Dendritic cell treated with granulocyte-macrophage colony-stimulating factor and Interleukin-4, amounts not matched to agents 40 ng/mL and 50 ng/mL, for 4 days (primary cell): ENCODE results near the gene SPOPL.

Source experiments
- H3K27ac Mint-ChIP-seq: one replicate; pipeline ENCODE4 v1.8.0; 2022; ENCODE audit warnings: mild to moderate bottlenecking, mixed read lengths
- H3K27me3 Mint-ChIP-seq: one replicate; pipeline ENCODE4 v1.8.0; 2022; ENCODE audit warnings: mild to moderate bottlenecking, mixed read lengths
- H3K36me3 Mint-ChIP-seq: one replicate; pipeline ENCODE4 v1.8.0; 2022; ENCODE audit warnings: low read depth, mixed read lengths
- H3K4me1 Mint-ChIP-seq: one replicate; pipeline ENCODE4 v1.8.0; 2022; ENCODE audit warnings: low read depth, mixed read lengths
- H3K4me3 Mint-ChIP-seq: one replicate; pipeline ENCODE4 v1.8.0; 2022; ENCODE audit warnings: mild to moderate bottlenecking, moderate library complexity, mixed read lengths
- H3K9me3 Mint-ChIP-seq: one replicate; pipeline ENCODE4 v1.8.0; 2022; ENCODE audit warnings: mixed read lengths
- intact Hi-C: fragments of 100-400 bp; cut with micrococcal nuclease; formaldehyde crosslinking; loops from one replicate; pipeline ENCODE4 v1.15.0; 2022

SPOPL gene

DNA sequence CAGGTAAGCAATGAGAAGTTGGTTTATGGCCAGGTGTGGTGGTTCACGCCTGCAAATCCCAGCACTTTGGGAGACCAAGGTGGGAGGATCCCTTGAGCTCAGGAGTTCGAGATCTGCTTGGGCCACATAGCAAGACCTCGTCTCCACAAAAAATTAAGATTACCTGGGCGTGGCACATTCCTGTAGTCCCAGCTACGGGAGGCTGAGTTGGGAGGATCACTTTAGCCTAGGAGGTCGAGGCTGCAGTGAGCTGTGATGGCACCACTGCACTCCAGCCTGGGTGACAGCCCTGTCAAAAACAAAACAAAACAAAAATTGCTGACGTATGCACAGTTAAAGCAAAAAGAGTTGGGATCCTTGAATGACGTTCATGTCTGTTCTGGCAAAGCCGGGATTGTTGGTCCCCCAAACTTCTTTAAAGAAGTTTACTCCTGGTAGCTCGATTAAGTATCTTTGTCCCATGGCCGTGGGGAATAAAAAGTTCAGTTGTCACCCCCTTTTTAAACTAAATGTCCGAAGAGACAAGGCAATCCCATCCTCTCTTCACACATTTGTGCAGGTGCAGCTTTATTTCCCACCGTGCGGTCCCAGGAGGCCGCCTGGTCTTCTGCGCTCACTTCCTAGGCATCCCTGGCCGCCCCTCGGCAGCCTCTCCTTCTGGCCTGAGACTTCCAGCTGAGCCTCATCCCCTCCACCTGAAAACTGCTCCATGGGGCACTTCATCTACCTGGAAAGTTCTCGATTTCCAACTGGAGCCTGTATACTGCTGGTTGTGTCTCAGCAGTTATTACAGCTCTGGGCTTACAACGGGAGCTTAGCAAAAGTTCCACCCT is 762 bp upstream of the SPOPL start:
- no peaks in the 10 kb centered on the region for H3K9me3 Mint-ChIP-seq
- intact Hi-C loops, result loop anchor here (5.0 to 10.0 kb wide), 2 partner anchors 214 to 539 kb away; partner anchors contain the start of gene HNMT
- H3K27ac Mint-ChIP-seq, result peak overlapping the region; percentile 91
- H3K27me3 Mint-ChIP-seq, result no peaks in the 10 kb centered on the region
- peak overlapping the region; percentile 98 for H3K4me3 Mint-ChIP-seq
- peaks cover 10% of the 10 kb centered on the region for H3K36me3 Mint-ChIP-seq
- H3K4me1 Mint-ChIP-seq, result peaks cover 38% of the 10 kb centered on the region

DNA sequence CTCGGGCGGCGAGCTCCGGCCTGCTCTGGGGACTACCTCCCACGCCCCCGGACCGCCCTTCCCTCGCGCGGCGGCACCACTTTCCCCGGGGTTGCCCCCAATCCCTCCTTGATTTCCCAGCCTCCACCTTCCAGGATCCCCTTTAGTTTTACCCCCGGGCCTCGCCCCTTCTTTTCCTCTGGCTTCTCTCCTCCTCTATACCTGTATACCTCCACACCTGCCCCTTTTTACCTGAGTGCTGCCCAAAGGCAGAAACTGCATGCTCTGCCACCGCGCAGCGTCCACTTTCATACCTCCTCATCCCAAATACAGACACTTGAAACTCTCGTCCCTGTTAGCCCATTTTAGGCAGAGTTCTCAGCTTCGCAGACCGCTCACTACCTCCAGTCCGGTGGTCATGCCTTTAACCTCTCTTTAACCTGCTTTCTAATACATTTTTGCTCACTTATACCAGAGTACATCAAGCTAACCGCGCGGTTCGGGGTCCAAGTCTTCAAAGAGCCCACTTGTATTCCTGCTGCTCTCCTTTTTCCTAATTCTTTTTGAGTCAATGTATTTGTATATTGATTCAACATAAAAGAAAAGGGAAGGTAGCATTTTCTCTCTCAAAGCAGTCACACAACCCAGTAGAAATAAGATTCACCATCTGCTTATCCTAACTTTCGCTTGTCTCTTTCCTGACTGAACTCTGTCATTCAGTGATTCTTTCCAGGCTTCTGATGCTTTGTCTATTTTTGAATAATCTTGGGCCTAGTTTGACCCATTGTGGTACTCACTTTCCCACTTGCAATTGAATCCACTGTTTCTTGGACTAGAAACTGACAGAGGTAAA is 901 bp downstream of the SPOPL start:
- H3K4me3 Mint-ChIP-seq, result peak overlapping the region; percentile 98
- H3K27me3 Mint-ChIP-seq, result no peaks in the 10 kb centered on the region
- peaks cover 55% of the 10 kb centered on the region for H3K4me1 Mint-ChIP-seq
- intact Hi-C loops, result loop anchor here (5.0 to 10.0 kb wide), 2 partner anchors 212 to 540 kb away; partner anchors contain the start of gene HNMT
- H3K9me3 Mint-ChIP-seq, result no peaks in the 10 kb centered on the region
- H3K36me3 Mint-ChIP-seq, result peaks cover 10% of the 10 kb centered on the region
- H3K27ac Mint-ChIP-seq, result peak overlapping the region; percentile 91

DNA sequence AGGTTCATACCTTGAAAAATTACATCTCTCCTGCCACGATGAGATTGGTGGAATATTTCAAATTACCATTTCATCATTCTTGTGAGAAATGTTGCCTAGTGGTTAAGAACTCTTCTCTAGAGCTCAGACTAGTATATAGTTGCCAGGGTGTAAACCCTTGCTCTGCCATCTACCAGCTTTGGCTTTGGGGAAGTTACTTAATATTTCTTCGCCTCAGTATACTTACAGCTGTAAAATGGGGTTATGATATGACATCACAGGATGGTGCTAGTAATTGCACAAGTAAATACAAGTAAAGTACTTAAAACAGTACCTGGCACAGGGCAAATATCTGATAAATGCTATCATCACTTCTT is 1.5 kb downstream of the SPOPL start:
- peak overlapping the region; percentile 98 for H3K4me3 Mint-ChIP-seq
- H3K4me1 Mint-ChIP-seq, result peaks cover 54% of the 10 kb centered on the region
- no peaks in the 10 kb centered on the region for H3K27me3 Mint-ChIP-seq
- H3K36me3 Mint-ChIP-seq, result peaks cover 10% of the 10 kb centered on the region
- H3K9me3 Mint-ChIP-seq, result no peaks in the 10 kb centered on the region
- intact Hi-C loops, result loop anchor here (5.0 to 10.0 kb wide), 2 partner anchors 212 to 541 kb away; partner anchors contain the start of gene HNMT
- H3K27ac Mint-ChIP-seq, result peak overlapping the region; percentile 91

DNA sequence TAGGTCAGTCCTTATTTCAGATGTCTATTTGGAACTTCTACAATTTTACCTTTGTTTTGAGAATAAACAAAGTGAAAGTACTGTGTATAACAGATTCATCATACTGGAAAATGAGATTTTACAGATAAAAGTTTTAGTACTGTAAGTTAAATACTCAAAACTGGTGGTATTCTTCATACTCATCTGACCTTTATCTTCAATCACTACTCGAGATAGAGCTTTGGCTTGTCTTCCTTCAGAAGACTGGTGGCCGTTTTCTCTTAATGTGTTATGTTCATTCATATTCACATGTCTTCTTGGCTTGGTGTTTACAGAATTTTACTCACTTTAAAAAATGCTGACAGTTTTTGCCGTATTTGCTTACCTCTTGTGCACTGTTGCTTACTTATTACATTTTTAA is 2.1 kb downstream of the SPOPL start:
- Mint-ChIP-seq H3K27me3 (no peaks in the 10 kb centered on the region), H3K4me1 (peaks cover 48% of the 10 kb centered on the region), H3K27ac (no peak overlapping the region), H3K9me3 (no peaks in the 10 kb centered on the region), H3K36me3 (peaks cover 10% of the 10 kb centered on the region), H3K4me3 (peak overlapping the region; percentile 51)
- intact Hi-C loops, result loop anchor here (5.0 to 10.0 kb wide), 2 partner anchors 211 to 541 kb away; partner anchors contain the start of gene HNMT

DNA sequence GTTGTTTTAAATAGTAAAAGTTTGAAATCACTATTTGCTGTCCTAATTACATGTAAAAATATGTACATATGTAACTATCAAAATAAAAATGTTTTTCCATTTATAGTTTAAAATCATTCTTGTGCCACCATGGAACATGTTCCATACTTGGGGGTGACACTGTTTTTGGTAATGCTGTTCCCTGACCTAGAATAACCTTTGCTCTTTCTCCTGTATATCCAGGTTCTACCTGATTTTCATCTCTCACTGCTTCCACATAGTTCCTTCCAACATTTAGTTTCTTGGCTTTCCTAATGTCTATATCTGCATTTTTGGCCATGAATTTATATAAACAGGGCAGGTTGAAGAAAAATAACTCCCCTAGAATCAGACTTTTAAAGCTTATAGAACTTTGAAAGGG is 2.5 kb downstream of the SPOPL start:
- Mint-ChIP-seq H3K9me3 (no peaks in the 10 kb centered on the region), H3K36me3 (peaks cover 10% of the 10 kb centered on the region), H3K27me3 (no peaks in the 10 kb centered on the region), H3K4me1 (peaks cover 48% of the 10 kb centered on the region), H3K27ac (no peak overlapping the region), H3K4me3 (peak overlapping the region; percentile 67)
- intact Hi-C loops, result loop anchor here (5.0 to 10.0 kb wide), 2 partner anchors 211 to 542 kb away; partner anchors contain the start of gene HNMT

DNA sequence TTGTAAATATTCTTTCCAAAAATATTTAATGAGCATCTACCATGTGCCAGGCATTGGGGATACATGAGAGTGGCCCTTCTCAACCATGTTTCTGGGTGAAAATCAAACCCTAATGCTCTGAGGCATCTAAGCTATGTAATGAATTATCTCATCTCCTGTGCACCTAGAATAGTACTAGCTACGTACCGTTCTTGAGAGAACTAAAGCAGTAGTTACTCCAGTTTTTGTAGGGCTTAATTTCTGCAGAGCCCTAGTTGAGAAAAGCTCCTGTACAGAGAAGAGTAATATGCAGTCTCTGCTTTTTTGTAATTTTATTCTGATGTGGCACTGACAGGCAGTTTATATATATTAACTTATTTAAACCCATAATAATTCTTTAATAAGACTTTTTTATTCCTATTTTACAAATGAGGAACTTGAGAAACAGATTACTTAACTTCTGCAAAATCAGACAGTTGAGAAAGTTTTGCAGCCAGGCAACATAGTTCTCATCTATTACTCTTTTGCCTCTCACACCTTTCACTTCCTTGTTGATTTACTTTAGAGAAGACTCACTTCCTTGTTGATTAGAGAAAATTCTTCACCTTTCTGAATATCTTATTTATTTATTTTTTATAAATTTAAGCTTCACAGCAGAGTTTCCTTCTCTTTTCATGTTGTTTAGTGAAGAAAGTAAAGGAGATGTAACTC is 3.1 kb downstream of the SPOPL start:
- intact Hi-C loops, result loop anchor here (5.0 to 10.0 kb wide), 2 partner anchors 210 to 542 kb away; partner anchors contain the start of gene HNMT
- H3K4me1 Mint-ChIP-seq, result peaks cover 47% of the 10 kb centered on the region
- no peaks in the 10 kb centered on the region for H3K27me3 Mint-ChIP-seq
- H3K27ac Mint-ChIP-seq, result no peak overlapping the region
- H3K9me3 Mint-ChIP-seq, result no peaks in the 10 kb centered on the region
- H3K36me3 Mint-ChIP-seq, result peaks cover 15% of the 10 kb centered on the region
- H3K4me3 Mint-ChIP-seq, result peak overlapping the region; percentile 67

DNA sequence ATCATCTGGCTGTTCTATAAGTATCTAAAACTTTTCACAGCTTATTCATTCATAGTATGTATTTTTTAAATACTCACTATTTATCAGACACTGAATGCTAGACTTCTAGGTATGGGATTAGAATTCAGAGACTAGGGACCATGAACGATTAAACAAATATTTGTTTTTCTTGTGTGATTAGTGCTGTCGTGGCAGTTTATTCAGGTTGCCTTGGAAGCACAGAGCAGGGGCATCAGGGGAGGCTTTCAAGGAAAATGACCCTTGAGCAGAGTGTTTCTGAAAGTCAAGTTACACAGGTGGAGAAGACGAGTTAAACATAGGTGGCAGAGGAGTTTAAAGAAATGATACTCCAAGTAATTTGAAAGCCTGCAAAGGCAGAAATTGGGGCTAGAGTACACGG is 5.7 kb downstream of the SPOPL start:
- Mint-ChIP-seq H3K27ac (no peak overlapping the region), H3K4me1 (peaks cover 38% of the 10 kb centered on the region), H3K36me3 (peaks cover 15% of the 10 kb centered on the region), H3K4me3 (no peak overlapping the region), H3K27me3 (no peaks in the 10 kb centered on the region), H3K9me3 (no peaks in the 10 kb centered on the region)
- intact Hi-C loops, result loop anchor here (10.0 kb wide), 1 partner anchor 208 kb away; no protein-coding TSS in a partner anchor

DNA sequence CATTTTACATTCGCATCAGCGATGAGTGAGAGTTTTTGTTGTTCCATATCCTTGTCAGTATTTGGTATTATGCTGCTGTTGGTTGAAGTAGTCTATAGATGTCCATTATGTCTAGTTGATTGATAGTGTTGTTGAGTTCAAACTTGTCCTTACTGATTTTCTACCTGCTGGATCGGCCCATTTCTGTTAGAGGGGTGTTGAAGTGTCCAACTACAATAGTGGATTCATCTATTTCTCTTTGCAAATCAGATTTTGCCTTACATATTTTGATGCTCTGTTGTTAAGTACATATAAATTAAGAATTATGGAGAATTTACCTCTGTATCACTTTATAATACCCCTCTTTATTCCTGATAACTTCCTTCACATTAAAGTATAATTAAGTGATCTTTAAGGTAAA is 8.7 kb downstream of the SPOPL start:
- intact Hi-C loops, result no loop called here
- peaks cover 56% of the 10 kb centered on the region for H3K4me1 Mint-ChIP-seq
- H3K27me3 Mint-ChIP-seq, result no peaks in the 10 kb centered on the region
- no peak overlapping the region for H3K4me3 Mint-ChIP-seq
- no peak overlapping the region for H3K27ac Mint-ChIP-seq
- H3K9me3 Mint-ChIP-seq, result no peaks in the 10 kb centered on the region
- peaks cover 18% of the 10 kb centered on the region for H3K36me3 Mint-ChIP-seq

DNA sequence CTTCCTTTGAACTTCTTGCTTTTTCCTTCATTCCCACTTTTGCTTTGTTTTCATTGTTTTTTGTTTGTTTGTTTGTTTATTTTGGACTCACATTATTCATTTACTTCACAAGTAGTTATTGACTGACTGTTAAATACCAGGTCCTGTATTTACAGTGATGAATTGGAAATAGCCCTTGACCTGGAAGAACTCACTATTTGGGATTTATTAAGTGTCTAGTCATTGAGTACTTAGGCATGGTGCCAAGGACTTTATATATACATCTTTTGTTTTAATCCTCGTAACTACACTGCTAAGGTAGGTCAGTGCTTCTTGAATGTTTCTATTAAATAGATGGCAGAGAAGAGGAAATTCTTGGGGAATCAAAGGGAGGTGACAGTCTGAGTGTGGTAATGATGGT is 11.1 kb downstream of the SPOPL start:
- Mint-ChIP-seq H3K4me1 (peaks cover 54% of the 10 kb centered on the region), H3K9me3 (no peaks in the 10 kb centered on the region), H3K4me3 (no peak overlapping the region), H3K36me3 (peaks cover 18% of the 10 kb centered on the region), H3K27me3 (no peaks in the 10 kb centered on the region), H3K27ac (no peak overlapping the region)
- intact Hi-C loops, result no loop called here

DNA sequence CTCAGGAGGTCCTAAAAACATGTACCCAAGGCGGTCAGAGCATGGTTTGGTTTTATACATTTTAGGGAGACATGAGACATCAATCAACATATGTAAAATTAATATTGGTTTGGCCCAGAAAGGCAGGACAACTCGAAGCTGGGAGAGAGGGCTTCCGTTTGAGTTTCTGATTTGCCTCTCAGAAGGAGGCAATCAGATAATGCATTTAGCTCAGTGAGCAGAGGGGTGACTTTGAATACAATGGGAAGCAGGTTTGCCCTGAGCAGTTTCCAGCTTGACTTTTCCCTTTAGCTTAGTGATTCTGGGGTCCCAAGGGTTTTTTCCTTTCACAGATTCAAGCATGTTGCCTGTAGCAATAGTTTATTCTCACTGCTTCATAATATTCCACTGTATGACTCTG is 12.6 kb downstream of the SPOPL start:
- H3K27me3 Mint-ChIP-seq, result no peaks in the 10 kb centered on the region

DNA sequence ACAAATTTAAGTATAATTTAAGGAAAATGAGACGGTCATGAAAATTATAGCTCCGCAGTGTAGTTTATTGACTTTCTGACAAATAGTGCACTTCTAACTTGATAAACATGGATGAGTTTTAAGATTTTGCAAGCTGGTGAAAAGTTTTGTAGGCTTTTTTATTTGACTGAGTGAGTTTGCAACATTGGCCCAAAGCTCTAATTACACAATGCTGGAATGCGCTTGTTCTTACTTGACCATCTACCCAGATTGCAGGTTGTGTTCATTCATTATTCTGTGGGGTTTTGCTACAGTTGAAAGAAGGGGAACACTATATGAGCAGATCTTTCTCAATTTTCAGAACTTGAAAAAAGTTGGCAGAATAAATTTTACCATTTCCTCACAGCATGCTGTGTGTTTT is 13.5 kb downstream of the SPOPL start:
- Mint-ChIP-seq H3K27ac (no peak overlapping the region), H3K4me1 (peaks cover 56% of the 10 kb centered on the region), H3K27me3 (no peaks in the 10 kb centered on the region), H3K4me3 (no peak overlapping the region), H3K9me3 (no peaks in the 10 kb centered on the region), H3K36me3 (peaks cover 10% of the 10 kb centered on the region)
- intact Hi-C loops, result no loop called here

More for the DNA sequence above, 12.6 kb downstream of the SPOPL start:
- no peak overlapping the region for H3K27ac Mint-ChIP-seq
- no peaks in the 10 kb centered on the region for H3K9me3 Mint-ChIP-seq
- H3K4me3 Mint-ChIP-seq, result no peak overlapping the region
- H3K4me1 Mint-ChIP-seq, result peaks cover 54% of the 10 kb centered on the region
- intact Hi-C loops, result no loop called here
- peaks cover 18% of the 10 kb centered on the region for H3K36me3 Mint-ChIP-seq

DNA sequence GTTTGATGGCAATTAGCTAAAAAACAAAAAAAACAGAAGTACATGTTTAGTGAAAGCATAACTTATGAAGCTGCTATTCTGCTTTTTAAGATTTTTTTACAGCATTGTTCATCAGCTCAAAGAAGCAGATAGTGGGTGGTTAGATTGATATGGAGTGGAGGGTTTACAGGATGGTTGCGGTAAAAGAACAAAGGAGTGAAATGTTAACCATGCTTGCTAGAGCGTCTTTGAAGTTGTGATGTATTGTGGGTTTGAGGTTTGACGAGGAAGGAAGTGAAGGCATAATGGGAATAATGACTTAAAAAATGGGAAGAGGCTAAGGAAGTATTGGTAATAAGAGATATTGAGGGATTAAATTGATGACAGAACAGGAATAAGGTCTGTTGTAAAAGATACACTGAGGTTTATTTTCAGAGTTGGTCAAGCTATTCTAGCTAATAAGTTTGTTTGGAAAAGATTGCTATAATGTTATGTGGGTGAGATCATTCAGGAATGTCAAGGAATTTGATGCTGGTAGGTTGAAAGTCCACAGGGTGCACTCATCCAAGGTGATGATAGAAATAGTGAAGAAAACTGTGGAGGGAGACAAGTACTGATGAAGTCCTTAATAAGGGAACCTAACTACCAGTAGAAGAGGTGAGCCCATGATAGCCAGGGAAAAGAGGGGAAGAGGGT is 14.6 kb downstream of the SPOPL start:
- peaks cover 10% of the 10 kb centered on the region for H3K36me3 Mint-ChIP-seq
- H3K4me3 Mint-ChIP-seq, result no peak overlapping the region
- no peak overlapping the region for H3K27ac Mint-ChIP-seq
- no peaks in the 10 kb centered on the region for H3K9me3 Mint-ChIP-seq
- H3K27me3 Mint-ChIP-seq, result no peaks in the 10 kb centered on the region
- intact Hi-C loops, result no loop called here
- H3K4me1 Mint-ChIP-seq, result peaks cover 58% of the 10 kb centered on the region

DNA sequence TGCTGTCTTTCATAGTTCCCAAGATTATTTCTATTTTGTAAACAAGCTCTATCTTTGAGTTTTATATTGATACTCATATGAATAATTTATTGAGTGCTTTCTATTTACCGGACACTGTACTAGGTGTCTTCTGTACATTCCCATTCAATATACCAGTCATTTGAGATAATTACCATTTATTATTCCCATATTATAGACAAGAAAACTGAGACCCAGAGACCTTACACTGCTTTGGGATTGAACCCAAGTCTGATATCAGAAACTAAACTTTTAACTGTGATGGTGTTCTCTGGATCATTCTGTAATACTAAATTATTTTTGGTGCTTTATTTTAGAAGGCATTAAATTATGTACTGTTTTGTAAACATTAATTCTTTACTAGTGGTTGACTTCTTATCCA is 17.3 kb downstream of the SPOPL start:
- Mint-ChIP-seq H3K36me3 (peaks cover 15% of the 10 kb centered on the region), H3K4me1 (peaks cover 76% of the 10 kb centered on the region), H3K27me3 (no peaks in the 10 kb centered on the region), H3K4me3 (no peak overlapping the region), H3K27ac (no peak overlapping the region), H3K9me3 (peaks cover 14% of the 10 kb centered on the region)
- intact Hi-C loops, result no loop called here
